Cerebellar cortex (tissue), 1 donor: ENCODE results near the gene PRR5L.

Experiments used
- DNase-seq: peaks from one replicate; pipeline ENCODE4 v3.0.0-alpha.2; 2015; ENCODE audit warnings: low spot score

PRR5L gene

GRCh38 chr11:36326524-36327419, 30.7 kb downstream of the PRR5L start:
- no peak for DNase-seq

GRCh38 chr11:36328966-36329673, 33.0 kb downstream of the PRR5L start:
- DNase-seq: no peak

- DNase-seq: no peak
Observed at GRCh38 chr11:36330411-36330810, 34.3 kb downstream of the PRR5L start.

GRCh38 chr11:36333468-36333867, 37.4 kb downstream of the PRR5L start:
- DNase-seq: no peak

GRCh38 chr11:36333897-36334296, 37.8 kb downstream of the PRR5L start:
- peak; percentile 25 for DNase-seq

GRCh38 chr11:36339888-36340287, 43.8 kb downstream of the PRR5L start:
- DNase-seq: no peak

- no peak for DNase-seq
Observed at GRCh38 chr11:36340897-36341296, 44.8 kb downstream of the PRR5L start.

- no peak for DNase-seq
Observed at GRCh38 chr11:36341915-36342314, 45.8 kb downstream of the PRR5L start.

GRCh38 chr11:36342327-36342726, 46.2 kb downstream of the PRR5L start:
- no peak for DNase-seq

GRCh38 chr11:36343436-36343835, 47.3 kb downstream of the PRR5L start:
- DNase-seq: no peak

GRCh38 chr11:36345084-36345511, 49.0 kb downstream of the PRR5L start:
- no peak for DNase-seq

GRCh38 chr11:36345535-36346141, 49.5 kb downstream of the PRR5L start:
- DNase-seq: no peak

GRCh38 chr11:36346562-36347383, 50.7 kb downstream of the PRR5L start:
- DNase-seq: no peak

- no peak for DNase-seq
Observed at GRCh38 chr11:36347384-36347906, 51.4 kb downstream of the PRR5L start.

GRCh38 chr11:36349351-36350136, 53.5 kb downstream of the PRR5L start:
- peak; percentile 36 for DNase-seq

- DNase-seq: no peak
Observed at GRCh38 chr11:36350137-36350513, 54.0 kb downstream of the PRR5L start.

GRCh38 chr11:36352922-36353321, 56.8 kb downstream of the PRR5L start:
- DNase-seq: no peak

- no peak for DNase-seq
Observed at GRCh38 chr11:36354221-36355003, 58.3 kb downstream of the PRR5L start.

- DNase-seq: no peak
Observed at GRCh38 chr11:36356201-36356600, 60.1 kb downstream of the PRR5L start.

- no peak for DNase-seq
Observed at GRCh38 chr11:36357831-36358230, 61.7 kb downstream of the PRR5L start.
